ENCODE results near the gene TMEM132C. TPM values are rescaled to one million over a fixed set of nuclear protein-coding genes. Genes with fewer than 3 reads are reported as not detected.

TMEM132C gene
- total and polyA plus RNA-seq, 2 donors (not counting 3 experiments of a cell fraction or from before 2014, with no cell fraction given) = not detected

DNA sequence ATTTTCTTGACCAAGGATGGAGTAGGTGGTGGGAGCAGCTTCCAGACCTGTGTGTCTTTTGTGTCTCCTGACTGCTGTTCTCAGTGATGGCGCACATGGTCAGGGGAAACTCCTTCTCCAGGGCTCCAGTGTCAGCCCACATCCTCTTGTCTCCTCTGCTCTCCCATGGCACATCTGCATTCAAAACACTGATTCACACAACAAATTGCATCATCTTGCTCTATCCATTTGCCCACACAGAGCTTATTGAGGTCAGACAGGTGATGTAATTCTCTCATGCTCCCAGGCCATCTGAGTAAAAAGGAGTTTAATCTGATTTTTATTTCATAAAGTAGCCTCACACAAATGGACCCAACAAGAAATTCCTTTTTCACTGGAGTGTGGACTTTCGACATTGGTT is 21.8 kb upstream of the TMEM132C start:
- H3K79me2 ChIP-seq (ENCODE audit: control insufficient read depth, insufficient read depth, low read length) = no peaks in the 10 kb centered on the region
- peaks cover 8% of the 10 kb centered on the region for H3K9me3 ChIP-seq (replicated peaks; ENCODE audit: control insufficient read depth, insufficient read depth, low read length)
- no peak overlapping the region for H2AFZ ChIP-seq (ENCODE audit: low read depth, low read length)
- TF ChIP-seq JUN (IDR thresholded peaks at IDR 0.05; ENCODE audit: borderline replicate concordance, insufficient read depth, insufficient read length, low read depth) (no peak), MAX (IDR thresholded peaks at IDR 0.05; ENCODE audit: insufficient read depth, insufficient read length) (no peak), POLR2AphosphoS5 (IDR thresholded peaks at IDR 0.05; ENCODE audit: insufficient read depth, low read depth, low read length) (no peak), CTCF (IDR thresholded peaks at IDR 0.05; ENCODE audit: extremely low read depth in 1 of 2, insufficient read depth in 1 of 2, low read depth in 1 of 2, low read length in 2 of 2) (no peak), FOS (IDR thresholded peaks at IDR 0.05; ENCODE audit: borderline replicate concordance, insufficient read depth, low read length) (no peak), POLR2A (IDR thresholded peaks at IDR 0.05; ENCODE audit: low read depth, low read length) (no peak), EZH2 (IDR thresholded peaks at IDR 0.05; ENCODE audit: borderline replicate concordance, low read depth, low read length, severe bottlenecking) (no peak), MYC (IDR thresholded peaks at IDR 0.05; ENCODE audit: low read depth, low read length) (no peak), GATA2 (IDR thresholded peaks at IDR 0.05; ENCODE audit: insufficient read depth, insufficient read length, low read depth, low read length) (no peak)
- no peaks in the 10 kb centered on the region for H3K9me1 ChIP-seq (replicated peaks; ENCODE audit: control insufficient read depth, extremely low read depth, insufficient read depth, low read length)
- no peak overlapping the region for H3K4me2 ChIP-seq (ENCODE audit: insufficient read depth, low read length)
- H3K27me3 ChIP-seq (ENCODE audit: control insufficient read depth in 2 of 2, insufficient read depth in 2 of 2, low read length in 2 of 2) = no peaks in the 10 kb centered on the region
- no peak overlapping the region for H3K4me3 ChIP-seq (replicated peaks in 1 of 3; ENCODE audit: insufficient read depth in 1 of 3, low read depth in 1 of 3, low read length in 3 of 3)
- H3K4me1 ChIP-seq (ENCODE audit: control insufficient read depth, extremely low read depth, insufficient read depth, low read length) = no peaks in the 10 kb centered on the region
- no TSS peak for BruUV-seq (replicated peaks)
- dilution Hi-C loops (cut with MboI; ENCODE audit: extremely low pct_ligation_motif_present, low sequenced_read_pairs) = no loop called here
- intact Hi-C loops (cut with micrococcal nuclease) = no loop called here
- H3K9ac ChIP-seq (replicated peaks; ENCODE audit: extremely low read depth, insufficient read depth, low read length) = no peak overlapping the region
- no peak for FAIRE-seq
- DNase-seq (ENCODE audit: low read depth, low spot score) = no peak
- H3K36me3 ChIP-seq (ENCODE audit: control insufficient read depth in 2 of 2, extremely low read depth in 1 of 2, insufficient read depth in 2 of 2, low read length in 2 of 2) = no peaks in the 10 kb centered on the region
- ChIA-PET POLR2A (no interaction called here), CTCF (no interaction called here)
- no peaks in the 10 kb centered on the region for H4K20me1 ChIP-seq (replicated peaks; ENCODE audit: control insufficient read depth, extremely low read depth, insufficient read depth, low read length)
- H3K27ac ChIP-seq (ENCODE audit: insufficient read depth, low read depth, low read length) = no peak overlapping the region

Data from endothelial cell of umbilical vein (primary cell).